Measurements from ENCODE around the gene BANF2. TPM values are rescaled to one million over a fixed set of nuclear protein-coding genes. Genes with fewer than 3 reads are reported as not detected.

The BANF2 gene
- total and polyA plus RNA-seq, 2 of the 4 experiments (the other 2 are of a cell fraction), result not detected

DNA sequence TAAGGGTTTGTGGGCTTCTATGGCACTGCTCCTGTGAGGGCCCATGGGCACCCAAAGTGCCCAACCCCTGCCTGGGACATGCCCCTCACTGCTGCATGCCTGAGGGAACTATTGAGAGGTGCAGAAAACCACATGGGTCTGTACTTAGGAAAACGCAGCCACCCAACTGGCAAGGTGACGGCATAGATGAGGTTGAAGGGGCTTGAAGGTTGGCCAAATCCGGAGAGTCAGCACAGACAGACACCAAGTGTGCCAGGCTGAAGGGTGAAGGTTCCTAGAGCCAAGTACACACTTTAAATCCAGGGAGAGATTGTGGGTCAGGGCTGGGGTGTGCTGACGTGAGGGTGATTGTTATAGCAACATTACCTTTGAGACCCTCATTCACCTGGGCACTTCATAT is 6.2 kb downstream of the BANF2 start:
- no TSS peak for BruUV-seq (replicated peaks)
- Histone ChIP-seq H3K4me2 (ENCODE audit: low read depth, low read length) (no peak overlapping the region), H3K4me1 (ENCODE audit: control insufficient read depth, insufficient read depth, low read length) (peaks cover 9% of the 10 kb centered on the region), H3K79me1 (ENCODE audit: low read depth in 1 of 2, low read length in 2 of 2) (no peaks in the 10 kb centered on the region), H3K27ac (ENCODE audit: insufficient read depth, low read length) (no peak overlapping the region), H3K56ac (ENCODE audit: extremely low read depth, insufficient read depth, low read length) (no peak overlapping the region), H2BK15ac (ENCODE audit: low read depth, low read length) (no peak overlapping the region), H3K4ac (ENCODE audit: low read depth, low read length) (no peak overlapping the region), H3K9me1 (ENCODE audit: insufficient read depth, low read length) (peaks cover 9% of the 10 kb centered on the region), H3K27me3 (ENCODE audit: control insufficient read depth, insufficient read depth, low read length) (no peaks in the 10 kb centered on the region; the same call in 1 of the 2 replicates), H2AFZ (replicated peaks; ENCODE audit: low read length, poor library complexity) (no peak overlapping the region), H2AK9ac (replicated peaks; ENCODE audit: low read depth, low read length, poor library complexity) (no peak overlapping the region), H2BK20ac (ENCODE audit: low read depth, low read length) (no peak overlapping the region), H3K4me3 (ENCODE audit: insufficient read depth, low read depth, low read length) (no peak overlapping the region), H2BK5ac (ENCODE audit: low read depth, low read length, poor library complexity, severe bottlenecking) (no peak overlapping the region), H2BK120ac (ENCODE audit: low read depth, low read length) (no peak overlapping the region), H3K14ac (replicated peaks; ENCODE audit: low read depth, low read length) (no peak overlapping the region), H3K18ac (ENCODE audit: low read depth, low read length) (no peak overlapping the region), H4K5ac (ENCODE audit: low read depth, low read length) (no peak overlapping the region), H3K36me3 (ENCODE audit: control insufficient read depth, insufficient read depth, low read length) (no peaks in the 10 kb centered on the region), H3K9me3 (ENCODE audit: control insufficient read depth, insufficient read depth, low read length) (no peaks in the 10 kb centered on the region), H2AK5ac (ENCODE audit: low read depth, low read length) (no peak overlapping the region), H4K8ac (ENCODE audit: low read depth in 2 of 2, low read length in 2 of 2) (no peak overlapping the region), H4K91ac (ENCODE audit: insufficient read depth, low read depth, low read length) (no peak overlapping the region), H3K9ac (ENCODE audit: low read depth, low read length) (no peak overlapping the region), H3K23ac (ENCODE audit: low read depth, low read length) (no peak overlapping the region), H4K20me1 (ENCODE audit: insufficient read depth, low read length) (no peaks in the 10 kb centered on the region)
- in situ Hi-C loops (cut with MboI; ENCODE audit: low sequenced_read_pairs) (no loop called here), intact Hi-C loops (cut with micrococcal nuclease) (no loop called here), dilution Hi-C loops (cut with HindIII; ENCODE audit: low sequenced_read_pairs, unreplicated experiment) (no loop called here)
- ATAC-seq (ENCODE audit: low read depth) (no peak), DNase-seq (no peak)
- WGBS, 2 experiments (ENCODE audit: extremely low coverage in 2 of 2, insufficient read length in 1 of 2), result no CpG with 5 or more reads among the region's 4 CpGs
- TF ChIP-seq CEBPB (IDR thresholded peaks at IDR 0.05; ENCODE audit: low read depth, low read length), result no peak
- TF ChIP-seq RAD21 (IDR thresholded peaks at IDR 0.05; ENCODE audit: low read length), result no peak
- TF ChIP-seq MAZ (IDR thresholded peaks at IDR 0.05; ENCODE audit: borderline replicate concordance, low read depth, low read length), result no peak
- no peak for TF ChIP-seq MAFK (IDR thresholded peaks at IDR 0.05; ENCODE audit: low read depth, low read length)
- no peak for TF ChIP-seq CHD1 (IDR thresholded peaks at IDR 0.05; ENCODE audit: low read depth, low read length)
- TF ChIP-seq, protein P1, sequence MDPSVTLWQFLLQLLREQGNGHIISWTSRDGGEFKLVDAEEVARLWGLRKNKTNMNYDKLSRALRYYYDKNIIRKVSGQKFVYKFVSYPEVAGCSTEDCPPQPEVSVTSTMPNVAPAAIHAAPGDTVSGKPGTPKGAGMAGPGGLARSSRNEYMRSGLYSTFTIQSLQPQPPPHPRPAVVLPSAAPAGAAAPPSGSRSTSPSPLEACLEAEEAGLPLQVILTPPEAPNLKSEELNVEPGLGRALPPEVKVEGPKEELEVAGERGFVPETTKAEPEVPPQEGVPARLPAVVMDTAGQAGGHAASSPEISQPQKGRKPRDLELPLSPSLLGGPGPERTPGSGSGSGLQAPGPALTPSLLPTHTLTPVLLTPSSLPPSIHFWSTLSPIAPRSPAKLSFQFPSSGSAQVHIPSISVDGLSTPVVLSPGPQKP (IDR thresholded peaks at IDR 0.05; ENCODE audit: borderline replicate concordance, low read depth, low read length), result no peak
- no peak for TF ChIP-seq MXI1 (IDR thresholded peaks at IDR 0.05; ENCODE audit: borderline replicate concordance, low read depth, low read length)
- no peak for TF ChIP-seq BHLHE40 (IDR thresholded peaks at IDR 0.05; ENCODE audit: low read depth, low read length)
- TF ChIP-seq RFX5 (IDR thresholded peaks at IDR 0.05; ENCODE audit: low read depth, low read length), result no peak
- TF ChIP-seq, protein P2, sequence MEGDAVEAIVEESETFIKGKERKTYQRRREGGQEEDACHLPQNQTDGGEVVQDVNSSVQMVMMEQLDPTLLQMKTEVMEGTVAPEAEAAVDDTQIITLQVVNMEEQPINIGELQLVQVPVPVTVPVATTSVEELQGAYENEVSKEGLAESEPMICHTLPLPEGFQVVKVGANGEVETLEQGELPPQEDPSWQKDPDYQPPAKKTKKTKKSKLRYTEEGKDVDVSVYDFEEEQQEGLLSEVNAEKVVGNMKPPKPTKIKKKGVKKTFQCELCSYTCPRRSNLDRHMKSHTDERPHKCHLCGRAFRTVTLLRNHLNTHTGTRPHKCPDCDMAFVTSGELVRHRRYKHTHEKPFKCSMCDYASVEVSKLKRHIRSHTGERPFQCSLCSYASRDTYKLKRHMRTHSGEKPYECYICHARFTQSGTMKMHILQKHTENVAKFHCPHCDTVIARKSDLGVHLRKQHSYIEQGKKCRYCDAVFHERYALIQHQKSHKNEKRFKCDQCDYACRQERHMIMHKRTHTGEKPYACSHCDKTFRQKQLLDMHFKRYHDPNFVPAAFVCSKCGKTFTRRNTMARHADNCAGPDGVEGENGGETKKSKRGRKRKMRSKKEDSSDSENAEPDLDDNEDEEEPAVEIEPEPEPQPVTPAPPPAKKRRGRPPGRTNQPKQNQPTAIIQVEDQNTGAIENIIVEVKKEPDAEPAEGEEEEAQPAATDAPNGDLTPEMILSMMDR (conservative IDR thresholded peaks at IDR 0.05; ENCODE audit: low read depth, low read length), result no peak
- ChIA-PET POLR2A (ENCODE audit: unreplicated experiment) (no interaction called here), CTCF (no interaction called here)

All from IMR-90 (cell line).